Keratinocyte (primary cell): Measurements from ENCODE around the gene KAT6B.

ENCODE experiments used
- EZH2 ChIP-seq: IDR thresholded peaks from one replicate; pipeline ENCODE4 v1.6.1; 2012; ENCODE audit warnings: inconsistent platforms, mild to moderate bottlenecking, low read length, moderate library complexity
- TF ChIP-seq, protein P1 (sequence below), 3 experiments: IDR thresholded peaks in 1 of 3; conservative IDR thresholded peaks in 1 of 3; optimal IDR thresholded peaks in 1 of 3; 2 replicates in 2 of 3; 3 replicates in 1 of 3; pipeline versions ENCODE3 to v1.5.1; 2011; ENCODE audit warnings: low read length in 3 of 3, mild to moderate bottlenecking in 3 of 3, moderate library complexity in 2 of 3, control low read depth in 1 of 3, inconsistent platforms in 1 of 3; ENCODE audit not compliant: insufficient read depth in 2 of 3; ENCODE audit errors: extremely low read depth in 1 of 3

DNA sequence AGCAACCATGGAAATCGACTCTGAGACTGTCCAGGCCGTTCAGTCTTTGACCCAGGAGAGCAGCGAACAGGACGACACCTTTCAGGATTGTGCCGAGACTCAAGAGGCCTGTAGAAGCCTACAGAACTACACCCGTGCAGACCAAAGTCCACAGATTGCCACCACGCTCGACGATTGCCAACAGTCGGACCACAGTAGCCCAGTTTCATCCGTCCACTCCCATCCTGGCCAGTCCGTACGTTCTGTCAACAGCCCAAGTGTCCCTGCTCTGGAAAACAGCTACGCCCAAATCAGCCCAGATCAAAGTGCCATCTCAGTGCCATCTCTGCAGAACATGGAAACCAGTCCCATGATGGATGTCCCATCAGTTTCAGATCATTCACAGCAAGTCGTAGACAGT lies 203.0 kb downstream of the KAT6B start:
- no peak for TF ChIP-seq EZH2
- TF ChIP-seq, protein P1, sequence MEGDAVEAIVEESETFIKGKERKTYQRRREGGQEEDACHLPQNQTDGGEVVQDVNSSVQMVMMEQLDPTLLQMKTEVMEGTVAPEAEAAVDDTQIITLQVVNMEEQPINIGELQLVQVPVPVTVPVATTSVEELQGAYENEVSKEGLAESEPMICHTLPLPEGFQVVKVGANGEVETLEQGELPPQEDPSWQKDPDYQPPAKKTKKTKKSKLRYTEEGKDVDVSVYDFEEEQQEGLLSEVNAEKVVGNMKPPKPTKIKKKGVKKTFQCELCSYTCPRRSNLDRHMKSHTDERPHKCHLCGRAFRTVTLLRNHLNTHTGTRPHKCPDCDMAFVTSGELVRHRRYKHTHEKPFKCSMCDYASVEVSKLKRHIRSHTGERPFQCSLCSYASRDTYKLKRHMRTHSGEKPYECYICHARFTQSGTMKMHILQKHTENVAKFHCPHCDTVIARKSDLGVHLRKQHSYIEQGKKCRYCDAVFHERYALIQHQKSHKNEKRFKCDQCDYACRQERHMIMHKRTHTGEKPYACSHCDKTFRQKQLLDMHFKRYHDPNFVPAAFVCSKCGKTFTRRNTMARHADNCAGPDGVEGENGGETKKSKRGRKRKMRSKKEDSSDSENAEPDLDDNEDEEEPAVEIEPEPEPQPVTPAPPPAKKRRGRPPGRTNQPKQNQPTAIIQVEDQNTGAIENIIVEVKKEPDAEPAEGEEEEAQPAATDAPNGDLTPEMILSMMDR (optimal IDR thresholded peaks at IDR 0.05 in 1 of 3, IDR thresholded peaks at IDR 0.05 in 1 of 3, conservative IDR thresholded peaks at IDR 0.05 in 1 of 3; ENCODE audit: extremely low read depth in 1 of 3, insufficient read depth in 2 of 3, low read length in 3 of 3), result no peak
